Upper lobe of left lung (tissue), 4 donors: ENCODE results near the gene NFAT5.

Experiments used
- POLR2A ChIP-seq, 4 donors: fragments of 450-650 bp; IDR thresholded peaks; one replicate each; pipeline ENCODE4 v1.5.1; 2016 to 2017; ENCODE audit warnings: antibody characterized with exemption in 4 of 4, mild to moderate bottlenecking in 2 of 4
- TF ChIP-seq, protein P1 (sequence below), 6 experiments: fragments of 450-650 bp in 4 of 6; fragments of 200-600 bp in 2 of 6; sonication (generic) in 2 of 6; IDR thresholded peaks; one replicate each; pipeline ENCODE4 v1.5.1; 2016 to 2019; ENCODE audit warnings: antibody characterized with exemption in 6 of 6

DNA sequence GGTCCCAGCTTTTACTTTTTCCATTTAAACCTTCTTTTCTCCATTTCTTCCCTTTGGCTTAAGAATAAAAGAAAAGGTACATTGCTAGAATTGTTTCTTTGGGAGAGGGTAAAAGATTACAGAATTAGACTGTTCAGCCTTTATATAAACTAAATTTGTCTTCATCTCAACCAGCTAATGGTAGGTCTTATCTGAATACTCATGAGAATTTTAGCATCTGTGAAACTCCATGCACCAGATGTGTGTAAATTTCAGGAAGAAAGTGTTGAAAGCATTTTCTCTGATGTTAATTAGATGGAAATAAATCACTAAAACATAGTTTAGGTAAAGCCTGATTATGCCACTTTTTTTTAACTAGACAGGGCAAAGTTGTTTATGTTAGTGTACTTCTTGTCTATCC lies 135.7 kb downstream of the NFAT5 start:
- TF ChIP-seq POLR2A (IDR thresholded peaks at IDR 0.05) = no peak
- TF ChIP-seq, protein P1, sequence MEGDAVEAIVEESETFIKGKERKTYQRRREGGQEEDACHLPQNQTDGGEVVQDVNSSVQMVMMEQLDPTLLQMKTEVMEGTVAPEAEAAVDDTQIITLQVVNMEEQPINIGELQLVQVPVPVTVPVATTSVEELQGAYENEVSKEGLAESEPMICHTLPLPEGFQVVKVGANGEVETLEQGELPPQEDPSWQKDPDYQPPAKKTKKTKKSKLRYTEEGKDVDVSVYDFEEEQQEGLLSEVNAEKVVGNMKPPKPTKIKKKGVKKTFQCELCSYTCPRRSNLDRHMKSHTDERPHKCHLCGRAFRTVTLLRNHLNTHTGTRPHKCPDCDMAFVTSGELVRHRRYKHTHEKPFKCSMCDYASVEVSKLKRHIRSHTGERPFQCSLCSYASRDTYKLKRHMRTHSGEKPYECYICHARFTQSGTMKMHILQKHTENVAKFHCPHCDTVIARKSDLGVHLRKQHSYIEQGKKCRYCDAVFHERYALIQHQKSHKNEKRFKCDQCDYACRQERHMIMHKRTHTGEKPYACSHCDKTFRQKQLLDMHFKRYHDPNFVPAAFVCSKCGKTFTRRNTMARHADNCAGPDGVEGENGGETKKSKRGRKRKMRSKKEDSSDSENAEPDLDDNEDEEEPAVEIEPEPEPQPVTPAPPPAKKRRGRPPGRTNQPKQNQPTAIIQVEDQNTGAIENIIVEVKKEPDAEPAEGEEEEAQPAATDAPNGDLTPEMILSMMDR (IDR thresholded peaks at IDR 0.05) = no peak
